Thymus (tissue), 11 donors: Measurements from ENCODE around the gene CELF4. TPM values are rescaled to one million over a fixed set of nuclear protein-coding genes. Genes with fewer than 3 reads are reported as not detected.

Source experiments
- DNase-seq, 9 donors: peaks; one replicate each; pipeline ENCODE4 v3.0.0-alpha.2; 2013; ENCODE audit warnings: low spot score in 9 of 9, low read depth in 6 of 9, missing footprints in 1 of 9
- H3K27ac ChIP-seq, 2 donors: one replicate each; pipeline ENCODE4 v1.5.1; 2013; ENCODE audit warnings: control low read depth in 1 of 2, low read depth in 1 of 2, low read length in 1 of 2, mild to moderate bottlenecking in 1 of 2, moderate library complexity in 1 of 2
- H3K27me3 ChIP-seq, 2 donors: one replicate each; pipeline ENCODE4 v1.5.1; 2013; ENCODE audit warnings: low read length in 1 of 2; ENCODE audit not compliant: control insufficient read depth in 2 of 2, insufficient read depth in 1 of 2
- H3K36me3 ChIP-seq, 2 donors: one replicate each; pipeline ENCODE4 v1.5.1; 2013; ENCODE audit warnings: low read length in 1 of 2, mild to moderate bottlenecking in 1 of 2, moderate library complexity in 1 of 2; ENCODE audit not compliant: control insufficient read depth in 2 of 2, insufficient read depth in 2 of 2
- H3K4me1 ChIP-seq, 2 donors: one replicate each; pipeline ENCODE4 v1.5.1; 2013; ENCODE audit warnings: low read length in 2 of 2; ENCODE audit not compliant: control insufficient read depth in 2 of 2, insufficient read depth in 2 of 2
- H3K4me3 ChIP-seq, 2 donors: one replicate each; pipeline ENCODE4 v1.5.1; 2013; ENCODE audit warnings: low read length in 2 of 2, control low read depth in 1 of 2, mild to moderate bottlenecking in 1 of 2
- H3K9me3 ChIP-seq, 2 donors: one replicate each; pipeline ENCODE4 v1.5.1; 2013; ENCODE audit warnings: low read length in 1 of 2, mild to moderate bottlenecking in 1 of 2; ENCODE audit not compliant: control insufficient read depth in 2 of 2, insufficient read depth in 1 of 2
- WGBS: extraction: QIAGEN DNeasy Blood & Tissue Kit; methylation state at CpG from one replicate; pipeline ENCODE4 v1.1.7; 2013; 5-methylcytosine and 5-hydroxymethylcytosine counted together
- polyA plus RNA-seq: library from polyadenylated mRNA; stranded (reverse); fragments of 200-250 nt; gene quantifications from one replicate; pipeline ENCODE4 v1.2.3, GENCODE V29; 2013
- total RNA-seq: library from RNA; stranded (reverse); fragments of 120-200 nt; gene quantifications from one replicate; pipeline ENCODE4 v1.2.4, GENCODE V29; 2013
- donor health status: healthy.

Gene CELF4
- total and polyA plus RNA-seq, 2 donors: 0.05 to 0.39 TPM

- no peaks in the 10 kb centered on the region for H3K27me3 ChIP-seq
- no peak overlapping the region for H3K4me3 ChIP-seq
- DNase-seq: no peak
- no peaks in the 10 kb centered on the region for H3K9me3 ChIP-seq
- peaks cover 0 to 13% of the 10 kb centered on the region in 2 donors for H3K4me1 ChIP-seq
- H3K36me3 ChIP-seq: no peaks in the 10 kb centered on the region
- H3K27ac ChIP-seq: no peak overlapping the region
- 87% methylated on average over 7 of the region's 7 CpGs for WGBS
Measured at GRCh38 chr18:37445368-37445767, 120.2 kb downstream of the CELF4 start.

GRCh38 chr18:37443325-37444055 lies 122.1 kb downstream of the CELF4 start:
- Histone ChIP-seq H3K36me3 (no peaks in the 10 kb centered on the region), H3K27me3 (no peaks in the 10 kb centered on the region), H3K9me3 (no peaks in the 10 kb centered on the region), H3K4me1 (peaks cover 0 to 13% of the 10 kb centered on the region in 2 donors), H3K4me3 (no peak overlapping the region), H3K27ac (no peak overlapping the region)
- 94% methylated on average over 12 of the region's 12 CpGs for WGBS
- DNase-seq: no peak

- H3K4me1 ChIP-seq: peaks cover 0 to 13% of the 10 kb centered on the region in 2 donors
- no peak overlapping the region for H3K4me3 ChIP-seq
- H3K27me3 ChIP-seq: no peaks in the 10 kb centered on the region
- H3K9me3 ChIP-seq: no peaks in the 10 kb centered on the region
- WGBS: 96% methylated on average over 11 of the region's 11 CpGs
- H3K27ac ChIP-seq: no peak overlapping the region
- H3K36me3 ChIP-seq: no peaks in the 10 kb centered on the region
- no peak for DNase-seq
Measured at GRCh38 chr18:37442477-37442876, 123.1 kb downstream of the CELF4 start.

GRCh38 chr18:37441821-37442220 lies 123.8 kb downstream of the CELF4 start:
- no peaks in the 10 kb centered on the region for H3K27me3 ChIP-seq
- H3K36me3 ChIP-seq: no peaks in the 10 kb centered on the region
- H3K27ac ChIP-seq: no peak overlapping the region
- peaks cover 0 to 13% of the 10 kb centered on the region in 2 donors for H3K4me1 ChIP-seq
- no peak for DNase-seq
- no peak overlapping the region for H3K4me3 ChIP-seq
- H3K9me3 ChIP-seq: no peaks in the 10 kb centered on the region
- WGBS: 81% methylated on average over 11 of the region's 11 CpGs

GRCh38 chr18:37440206-37440605 lies 125.4 kb downstream of the CELF4 start:
- no peaks in the 10 kb centered on the region for H3K36me3 ChIP-seq
- no peaks in the 10 kb centered on the region for H3K9me3 ChIP-seq
- no peaks in the 10 kb centered on the region for H3K27me3 ChIP-seq
- no peak overlapping the region for H3K4me3 ChIP-seq
- H3K27ac ChIP-seq: no peak overlapping the region
- 88% methylated on average over 6 of the region's 6 CpGs for WGBS
- DNase-seq: no peak
- H3K4me1 ChIP-seq: peaks cover 7 to 27% of the 10 kb centered on the region in 2 donors

GRCh38 chr18:37438417-37439180 lies 127.0 kb downstream of the CELF4 start:
- Histone ChIP-seq H3K27me3 (no peaks in the 10 kb centered on the region), H3K9me3 (no peaks in the 10 kb centered on the region), H3K36me3 (no peaks in the 10 kb centered on the region), H3K4me1 (peaks cover 7 to 16% of the 10 kb centered on the region in 2 donors), H3K4me3 (no peak overlapping the region), H3K27ac (no peak overlapping the region)
- DNase-seq: no peak
- WGBS: 88% methylated on average over 7 of the region's 7 CpGs

- peak overlapping the region in 1 of 2 donors; percentile 30 for H3K27ac ChIP-seq
- no peak overlapping the region for H3K4me3 ChIP-seq
- peaks cover 7 to 27% of the 10 kb centered on the region in 2 donors for H3K4me1 ChIP-seq
- no peaks in the 10 kb centered on the region for H3K36me3 ChIP-seq
- DNase-seq: peak in 3 of 9 donors; percentile 43 to 73 (median 51)
- no peaks in the 10 kb centered on the region for H3K9me3 ChIP-seq
- 4% methylated on average over 15 of the region's 15 CpGs for WGBS
- H3K27me3 ChIP-seq: no peaks in the 10 kb centered on the region
Measured at GRCh38 chr18:37435996-37436395, 129.6 kb downstream of the CELF4 start.

GRCh38 chr18:37435150-37435867 lies 130.3 kb downstream of the CELF4 start:
- Histone ChIP-seq H3K4me1 (peaks cover 7 to 34% of the 10 kb centered on the region in 2 donors), H3K27me3 (no peaks in the 10 kb centered on the region), H3K36me3 (no peaks in the 10 kb centered on the region), H3K9me3 (no peaks in the 10 kb centered on the region), H3K4me3 (no peak overlapping the region), H3K27ac (no peak overlapping the region)
- no peak for DNase-seq
- 70% methylated on average over 5 of the region's 5 CpGs for WGBS
